ENCODE measurements around the gene CSF1R. TPM values are rescaled to one million over a fixed set of nuclear protein-coding genes. Genes with fewer than 3 reads are reported as not detected.
A peak's percentile ranks its signal among the peaks of the same experiment; 100 is the strongest.

Gene CSF1R
- total and polyA plus RNA-seq, 12 donors, result 4.8 to 83.9 (median 10.6) TPM

- 90 to 96% methylated on average over 12 of the region's 12 CpGs for WGBS, 2 donors
- peaks cover 0 to 54% (median 0%) of the 10 kb centered on the region in 9 donors for H3K36me3 ChIP-seq
- no peak for TF ChIP-seq CTCF (IDR thresholded peaks at IDR 0.05)
- H3K4me1 ChIP-seq, result peaks cover 0 to 64% (median 0%) of the 10 kb centered on the region in 9 donors
- ATAC-seq (no peak), DNase-seq (no peak)
- no peak overlapping the region for H3K27ac ChIP-seq
- H3K9me3 ChIP-seq, result no peaks in the 10 kb centered on the region
- no peak overlapping the region for H3K4me3 ChIP-seq
- intact Hi-C loops (cut with DNase I), result no loop called here
- H3K27me3 ChIP-seq, result no peaks in the 10 kb centered on the region
These were observed 24.8 kb downstream of the CSF1R start for GRCh38 chr5:150061538-150061995.

GRCh38 chr5:150060471-150060870 is 25.9 kb downstream of the CSF1R start:
- 81 to 88% methylated on average over 7 of the region's 7 CpGs for WGBS, 2 donors
- ATAC-seq, result no peak
- Histone ChIP-seq H3K36me3 (peaks cover 0 to 62% (median 0%) of the 10 kb centered on the region in 9 donors), H3K4me3 (no peak overlapping the region), H3K9me3 (no peaks in the 10 kb centered on the region), H3K4me1 (peaks cover 0 to 53% (median 0%) of the 10 kb centered on the region in 9 donors), H3K27me3 (no peaks in the 10 kb centered on the region), H3K27ac (no peak overlapping the region)
- DNase-seq, result no peak
- intact Hi-C loops (cut with DNase I), result no loop called here
- TF ChIP-seq CTCF (IDR thresholded peaks at IDR 0.05), result no peak

GRCh38 chr5:150059623-150060022 is 26.7 kb downstream of the CSF1R start:
- intact Hi-C loops (cut with DNase I), result no loop called here

GRCh38 chr5:150058480-150059126 is 27.8 kb downstream of the CSF1R start:
- H3K4me3 ChIP-seq, result no peak overlapping the region
- peaks cover 0 to 40% (median 0%) of the 10 kb centered on the region in 9 donors for H3K4me1 ChIP-seq
- H3K27me3 ChIP-seq, result no peaks in the 10 kb centered on the region
- peak in 1 of 2 donors; percentile 40 for DNase-seq
- H3K36me3 ChIP-seq, result peaks cover 0 to 72% (median 7%) of the 10 kb centered on the region in 9 donors
- peak in 6 of 8 donors; percentile 35 to 76 (median 55) for ATAC-seq
- no peaks in the 10 kb centered on the region for H3K9me3 ChIP-seq
- intact Hi-C loops (cut with DNase I), result no loop called here
- WGBS, 2 donors, result 84 to 94% methylated on average over 6 of the region's 6 CpGs
- H3K27ac ChIP-seq, result peak overlapping the region in 2 of 10 donors; percentile 21 to 77
- TF ChIP-seq CTCF (IDR thresholded peaks at IDR 0.05), result no peak

More at GRCh38 chr5:150059623-150060022, 26.7 kb downstream of the CSF1R start:
- Histone ChIP-seq H3K27me3 (no peaks in the 10 kb centered on the region), H3K4me1 (peaks cover 0 to 45% (median 0%) of the 10 kb centered on the region in 9 donors), H3K4me3 (no peak overlapping the region), H3K9me3 (no peaks in the 10 kb centered on the region), H3K36me3 (peaks cover 0 to 71% (median 0%) of the 10 kb centered on the region in 9 donors), H3K27ac (peak overlapping the region in 1 of 10 donors; percentile 20)
- ATAC-seq (no peak), DNase-seq (no peak)
- no peak for TF ChIP-seq CTCF (IDR thresholded peaks at IDR 0.05)
- WGBS, 2 donors, result 91 to 97% methylated on average over 11 of the region's 11 CpGs
